ENCODE data around the gene CLRN3.

The CLRN3 gene

GRCh38 chr10:127875449-127875765 is 17.3 kb downstream of the CLRN3 start:
- DNase-seq (ENCODE audit: low read depth in 1 of 2, low spot score in 1 of 2), result no peak

GRCh38 chr10:127874671-127875448 is 17.9 kb downstream of the CLRN3 start:
- no peak for DNase-seq (ENCODE audit: low read depth in 1 of 2, low spot score in 1 of 2)

GRCh38 chr10:127873901-127874470 is 18.8 kb downstream of the CLRN3 start:
- DNase-seq (ENCODE audit: low read depth in 1 of 2, low spot score in 1 of 2), result no peak

GRCh38 chr10:127872871-127873600 is 19.7 kb downstream of the CLRN3 start:
- no peak for DNase-seq (ENCODE audit: low read depth in 1 of 2, low spot score in 1 of 2)

GRCh38 chr10:127872011-127872761 is 20.6 kb downstream of the CLRN3 start:
- DNase-seq (ENCODE audit: low read depth in 1 of 2, low spot score in 1 of 2), result no peak

GRCh38 chr10:127871631-127872010 is 21.1 kb downstream of the CLRN3 start:
- DNase-seq (ENCODE audit: low read depth in 1 of 2, low spot score in 1 of 2), result no peak

GRCh38 chr10:127869329-127869728 is 23.4 kb downstream of the CLRN3 start:
- no peak for DNase-seq (ENCODE audit: low read depth in 1 of 2, low spot score in 1 of 2)

GRCh38 chr10:127867805-127868204 is 24.9 kb downstream of the CLRN3 start:
- DNase-seq (ENCODE audit: low read depth in 1 of 2, low spot score in 1 of 2), result no peak

GRCh38 chr10:127866276-127867013 is 26.3 kb downstream of the CLRN3 start:
- DNase-seq (ENCODE audit: low read depth in 1 of 2, low spot score in 1 of 2), result no peak

GRCh38 chr10:127863231-127863825 is 29.4 kb downstream of the CLRN3 start:
- DNase-seq (ENCODE audit: low read depth in 1 of 2, low spot score in 1 of 2), result no peak

- DNase-seq (ENCODE audit: low read depth in 1 of 2, low spot score in 1 of 2), result no peak
These were observed 32.1 kb downstream of the CLRN3 start for GRCh38 chr10:127860592-127860991.

- no peak for DNase-seq (ENCODE audit: low read depth in 1 of 2, low spot score in 1 of 2)
These were observed 36.8 kb downstream of the CLRN3 start for GRCh38 chr10:127855976-127856375.

GRCh38 chr10:127855591-127855881 is 37.2 kb downstream of the CLRN3 start:
- no peak for DNase-seq (ENCODE audit: low read depth in 1 of 2, low spot score in 1 of 2)

GRCh38 chr10:127854769-127855590 is 37.8 kb downstream of the CLRN3 start:
- DNase-seq (ENCODE audit: low read depth in 1 of 2, low spot score in 1 of 2), result no peak

- DNase-seq (ENCODE audit: low read depth in 1 of 2, low spot score in 1 of 2), result peak in 1 of 2 donors; percentile 11
These were observed 38.6 kb downstream of the CLRN3 start for GRCh38 chr10:127853868-127854768.

- DNase-seq (ENCODE audit: low read depth in 1 of 2, low spot score in 1 of 2), result no peak
These were observed 40.3 kb downstream of the CLRN3 start for GRCh38 chr10:127852456-127852855.

- no peak for DNase-seq (ENCODE audit: low read depth in 1 of 2, low spot score in 1 of 2)
These were observed 41.0 kb downstream of the CLRN3 start for GRCh38 chr10:127851661-127852194.

- no peak for DNase-seq (ENCODE audit: low read depth in 1 of 2, low spot score in 1 of 2)
These were observed 41.8 kb downstream of the CLRN3 start for GRCh38 chr10:127850944-127851343.

- no peak for DNase-seq (ENCODE audit: low read depth in 1 of 2, low spot score in 1 of 2)
These were observed 42.8 kb downstream of the CLRN3 start for GRCh38 chr10:127849921-127850320.
